OCI-LY1 (cell line): ENCODE results near the gene LTA.

Source experiments
- CTCF ChIP-seq: fragments of 200-600 bp; sonication (generic), shearing (Covaris generic); IDR thresholded peaks from 2 replicates; pipeline ENCODE4 v1.5.1; 2017; ENCODE audit warnings: mild to moderate bottlenecking, antibody characterized with exemption, low read length, moderate library complexity, mixed read lengths
- EZH2 ChIP-seq: fragments of 200-600 bp; sonication (generic), shearing (Covaris generic); IDR thresholded peaks from 2 replicates; pipeline ENCODE4 v1.8.0; 2017; ENCODE audit warnings: borderline replicate concordance, mixed run types, mild to moderate bottlenecking, antibody characterized with exemption, low read length, moderate library complexity, mixed read lengths

GRCh38 chr6:31607317-31607716, 35.2 kb downstream of the LTA start:
- TF ChIP-seq EZH2 (no peak), CTCF (no peak)
